ENCODE results near the gene TMCO1.

DNA sequence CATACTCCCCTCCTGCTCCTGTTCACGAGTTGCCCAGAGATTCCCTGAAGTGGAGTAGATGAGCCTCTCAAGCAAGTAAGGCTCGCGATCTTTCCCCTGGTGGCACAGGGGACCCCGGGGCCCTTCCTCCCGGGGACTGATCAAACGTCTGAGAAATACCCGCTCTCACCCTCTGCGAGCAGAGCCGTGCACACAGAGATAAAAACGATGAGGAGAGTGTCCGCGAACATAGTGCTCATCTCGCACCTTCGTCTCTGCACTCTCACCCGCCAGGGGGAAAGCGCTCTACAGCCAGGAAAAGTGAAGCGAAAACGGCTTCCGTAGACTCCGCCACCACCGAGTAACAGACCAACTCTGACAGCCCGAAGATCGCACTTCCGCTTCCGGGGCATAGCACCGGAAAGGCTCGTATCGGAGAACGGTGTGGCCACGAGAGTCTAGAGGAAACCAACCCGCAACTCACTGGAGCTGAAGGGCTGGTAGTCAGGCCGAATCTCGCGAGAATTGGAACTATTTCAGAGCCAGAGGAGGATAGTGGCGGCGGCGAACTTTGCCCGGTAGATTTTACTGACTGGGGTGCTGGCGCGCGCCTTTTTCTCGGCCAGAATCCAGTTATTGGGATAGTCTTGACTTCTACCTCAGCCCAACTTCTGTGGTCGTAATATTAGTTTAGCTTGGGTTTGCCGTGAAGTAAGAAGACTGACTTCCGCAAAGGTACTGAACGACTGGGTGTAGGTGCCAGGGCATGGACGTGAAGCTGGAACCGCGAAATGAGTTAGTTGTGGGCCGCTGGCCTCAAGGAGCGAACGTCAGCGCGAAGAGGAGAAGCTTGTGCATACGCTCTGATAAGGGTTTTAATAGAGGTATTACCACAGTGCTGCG lies at the start of gene TMCO1:
- TF ChIP-seq POLR2A (IDR thresholded peaks at IDR 0.05) (peak in 1 of 2 donors; percentile 68), CTCF (IDR thresholded peaks at IDR 0.05) (no peak)

Measured in suprapubic skin (tissue), 3 donors.